GM19239 (cell line): ENCODE measurements around the gene NUP50.
A peak's percentile ranks its signal among the peaks of the same experiment; 100 is the strongest.

Experiments used
- DNase-seq: peaks from one replicate; pipeline ENCODE4 v3.0.0; 2011; ENCODE audit warnings: low spot score; ENCODE audit not compliant: insufficient read length
- FAIRE-seq: peaks from 2 replicates; lab custom pipeline; 2011; peaks lifted over from hg19 to GRCh38; lab: Jason Lieb, UNC

NUP50 gene

GRCh38 chr22:45225732-45226502 lies 62.2 kb downstream of the NUP50 start:
- FAIRE-seq (no peak), DNase-seq (no peak)

GRCh38 chr22:45226503-45227186 lies 62.9 kb downstream of the NUP50 start:
- FAIRE-seq (no peak), DNase-seq (no peak)

DNA sequence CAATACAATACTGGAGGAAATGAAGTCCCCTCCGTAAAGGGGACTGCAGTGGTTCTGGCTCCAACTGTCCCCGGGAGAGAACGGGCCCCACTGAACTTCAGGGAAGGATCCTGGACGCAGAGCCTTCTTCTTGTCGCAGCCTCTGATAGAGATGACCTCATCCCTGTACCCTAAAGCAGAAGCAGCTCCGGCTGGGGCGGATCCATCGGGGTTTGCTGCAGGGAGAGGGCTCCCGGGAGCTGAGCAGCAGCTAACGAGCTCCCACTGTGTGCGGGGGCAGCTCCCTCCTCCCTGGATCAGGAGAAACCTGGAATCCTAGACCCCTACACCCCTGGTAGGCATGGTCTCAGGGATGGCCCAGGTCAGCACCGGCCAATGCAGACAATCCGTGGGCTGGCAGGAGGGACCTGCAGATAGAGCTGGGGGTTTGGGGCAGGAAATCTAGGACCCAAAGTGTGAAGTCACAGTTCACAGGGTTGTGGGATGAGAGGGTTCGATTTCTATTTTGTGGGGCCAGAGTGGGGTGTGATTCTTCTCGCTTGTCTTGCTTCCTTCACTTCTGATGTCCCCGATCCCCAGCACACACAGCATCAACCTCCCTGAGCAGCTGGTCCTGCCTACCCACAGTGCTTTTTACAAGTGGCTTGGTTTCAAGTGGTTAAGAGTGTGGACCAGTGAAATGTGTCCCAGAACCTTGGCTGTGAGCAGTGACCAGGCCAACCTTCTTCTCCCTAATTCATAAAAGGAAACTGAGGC lies 64.1 kb downstream of the NUP50 start:
- FAIRE-seq (no peak), DNase-seq (no peak)

DNA sequence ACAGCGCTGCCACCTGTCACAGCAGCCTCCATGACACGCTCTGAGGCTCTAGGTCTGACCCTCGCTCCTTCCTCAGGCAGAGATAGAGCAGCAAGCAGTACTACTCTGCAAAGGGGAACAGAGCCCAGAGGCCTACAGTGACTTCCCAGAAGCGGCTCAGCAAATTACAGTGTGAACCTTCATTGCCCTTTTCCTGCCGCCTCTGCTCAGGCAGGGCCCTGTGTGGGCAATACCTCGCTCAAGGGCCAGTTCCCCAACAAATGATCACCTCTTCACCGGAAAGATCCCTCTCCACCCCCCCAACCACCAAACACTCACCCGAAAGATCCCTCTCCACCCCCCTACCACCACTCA lies 64.7 kb downstream of the NUP50 start:
- FAIRE-seq (no peak), DNase-seq (no peak)

DNA sequence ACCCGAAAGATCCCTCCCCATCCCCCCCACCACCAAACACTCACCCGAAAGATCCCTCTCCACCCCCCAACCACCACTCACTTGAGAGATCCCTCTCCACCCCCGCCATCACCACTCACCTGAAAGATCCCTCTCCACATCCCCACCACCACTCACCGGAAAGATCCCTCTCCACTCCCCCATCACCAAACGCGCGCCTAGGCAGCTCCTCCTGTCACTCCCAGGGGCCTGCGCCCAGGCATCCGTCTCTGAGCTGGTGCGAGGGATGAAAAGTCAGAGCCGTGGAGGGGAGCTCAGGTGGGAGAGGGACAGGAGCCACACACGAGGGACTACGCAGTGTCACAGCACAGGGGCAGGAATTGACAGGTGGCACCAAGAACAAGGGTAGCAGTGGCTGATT lies 65.5 kb downstream of the NUP50 start:
- FAIRE-seq: no peak

DNA sequence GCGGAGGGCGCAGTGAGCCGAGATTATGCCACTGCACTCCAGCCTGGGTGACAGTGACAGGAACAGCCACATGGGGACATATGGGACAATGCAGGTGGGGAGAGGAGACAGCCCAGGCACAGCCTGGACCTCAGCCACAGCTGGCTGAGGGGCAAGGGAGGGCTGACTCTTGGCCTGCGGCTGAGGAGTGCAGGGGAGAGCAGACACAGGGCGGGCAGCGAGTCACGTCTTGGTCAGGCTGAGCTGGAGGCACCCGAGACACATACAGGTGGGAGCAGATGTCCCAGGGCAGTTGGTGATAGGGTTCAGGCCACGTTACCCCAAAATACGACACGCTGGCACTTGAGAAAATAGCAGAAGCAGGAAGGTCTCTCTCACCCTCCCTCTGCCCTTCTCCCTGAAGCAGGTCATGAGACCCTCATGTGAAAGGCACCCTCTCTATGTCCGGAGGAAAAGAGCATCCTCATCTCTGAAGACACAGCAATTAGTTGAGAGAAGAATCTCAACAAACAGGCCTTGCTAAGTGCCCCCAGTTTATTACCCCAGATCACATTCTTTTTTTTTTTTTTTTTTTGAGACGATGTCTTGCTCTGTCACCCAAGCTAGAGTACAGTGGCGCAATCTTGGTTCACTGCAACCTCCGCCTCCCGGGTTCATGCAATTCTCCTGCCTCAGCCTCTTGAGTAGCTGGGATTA lies 66.4 kb downstream of the NUP50 start:
- no peak for FAIRE-seq
- no peak for DNase-seq

More for the DNA sequence above, 65.5 kb downstream of the NUP50 start:
- DNase-seq: no peak

DNA sequence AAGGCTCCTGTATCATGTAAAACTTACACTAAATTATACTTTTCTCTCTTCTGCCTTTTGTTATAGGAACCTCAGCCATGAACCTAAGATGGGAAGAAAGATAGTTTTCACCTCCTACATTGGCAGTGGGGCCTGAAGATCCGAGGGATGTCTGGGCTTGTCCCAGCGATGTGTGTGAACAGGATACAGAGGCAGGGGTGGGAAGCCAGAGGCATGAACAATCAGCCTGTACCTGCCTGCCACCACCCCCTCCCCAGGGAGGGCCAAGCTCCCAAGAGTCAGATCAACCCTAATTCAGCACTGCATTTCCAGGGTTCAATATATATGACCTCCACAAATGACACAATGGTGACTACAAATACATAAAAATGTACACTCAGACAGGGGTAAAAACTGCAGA lies 67.6 kb downstream of the NUP50 start:
- FAIRE-seq (no peak), DNase-seq (no peak)

GRCh38 chr22:45233386-45233785 lies 69.7 kb downstream of the NUP50 start:
- FAIRE-seq: no peak
- DNase-seq: no peak

GRCh38 chr22:45233827-45234226 lies 70.1 kb downstream of the NUP50 start:
- no peak for DNase-seq

DNA sequence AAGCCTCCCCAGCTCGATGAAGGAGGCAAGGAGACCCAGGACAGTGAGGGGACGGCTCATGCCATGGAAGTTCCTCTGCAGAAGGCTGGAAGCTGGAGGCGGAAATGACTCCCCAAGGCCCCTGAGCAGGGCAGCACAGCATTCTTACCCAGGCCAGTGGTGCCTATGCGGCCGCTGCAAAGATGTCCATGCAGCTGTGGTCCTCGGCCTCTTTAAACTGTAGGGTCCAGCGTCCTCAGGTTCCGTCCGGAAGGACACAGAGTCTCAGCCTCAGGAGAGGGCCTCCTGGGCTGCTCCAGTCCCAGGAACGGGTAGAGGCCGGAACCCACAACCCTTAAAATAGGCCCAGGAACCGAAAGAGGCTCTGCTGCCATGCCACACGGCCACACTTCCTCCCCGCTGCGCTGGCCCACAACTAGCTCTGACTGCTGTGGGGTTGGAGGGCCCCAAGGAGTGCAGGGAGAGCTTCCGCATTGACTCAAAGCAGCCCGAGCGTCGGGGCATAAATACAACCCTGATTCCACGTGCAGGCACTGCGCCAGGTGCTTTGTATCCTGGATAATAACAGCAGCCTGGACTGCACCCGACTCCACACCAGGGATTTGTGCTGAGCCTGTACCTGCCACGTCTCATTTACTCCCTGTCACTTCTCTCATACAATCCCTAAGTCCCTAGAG lies 71.5 kb downstream of the NUP50 start:
- DNase-seq: peak; percentile 90

More at GRCh38 chr22:45233827-45234226, 70.1 kb downstream of the NUP50 start:
- FAIRE-seq: no peak

GRCh38 chr22:45235851-45236342 lies 72.2 kb downstream of the NUP50 start:
- FAIRE-seq (peak; percentile 87), DNase-seq (peak; percentile 37)

More for the DNA sequence above, 71.5 kb downstream of the NUP50 start:
- FAIRE-seq: peak; percentile 100

DNA sequence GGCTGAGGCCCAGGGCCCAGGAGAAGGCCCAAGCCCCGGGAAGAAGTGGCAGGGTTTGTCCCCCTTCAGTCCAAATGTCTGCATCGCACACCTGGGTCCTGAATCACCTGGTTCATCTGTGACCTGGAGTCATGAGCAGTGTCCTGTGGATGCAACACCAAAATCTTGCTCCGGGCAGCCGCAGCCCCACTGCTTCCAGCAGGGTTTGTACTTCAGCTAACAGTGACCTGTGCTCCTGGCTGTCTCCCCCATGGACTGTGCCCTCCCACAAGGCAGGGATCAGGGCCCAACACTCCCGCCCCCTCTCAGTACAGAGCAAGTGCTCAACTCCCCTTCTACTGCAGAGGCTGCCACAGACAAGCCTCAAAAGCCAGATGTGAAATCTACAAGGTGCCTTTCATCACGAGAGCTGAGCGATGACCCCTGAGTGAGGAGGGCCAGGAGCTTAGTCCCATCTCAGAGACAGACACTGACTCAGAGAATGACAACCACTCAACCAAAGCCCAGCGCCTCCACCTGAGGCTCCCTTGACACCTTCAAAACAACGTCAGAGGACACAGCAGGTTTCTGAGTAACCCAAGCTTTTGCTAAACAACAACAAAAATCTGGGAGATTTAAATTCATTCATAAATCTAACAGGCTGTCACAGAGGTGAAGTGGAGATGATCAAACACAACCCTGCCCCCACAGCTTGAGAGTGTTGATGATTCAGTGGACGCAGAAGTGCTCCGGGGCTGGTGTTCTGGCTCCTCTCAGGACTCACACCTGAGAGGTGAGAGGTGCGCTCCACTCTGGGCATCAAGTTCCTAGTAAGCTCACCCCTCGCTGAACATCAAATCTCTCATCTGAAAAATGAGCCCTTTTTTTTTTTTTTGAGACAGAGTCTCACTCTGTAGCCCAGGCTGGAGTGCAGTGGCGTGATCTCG lies 73.6 kb downstream of the NUP50 start:
- FAIRE-seq (no peak), DNase-seq (no peak)
